Stimulated activated CD4-positive, alpha-beta T cell treated with anti-CD3 and anti-CD28 coated beads, Interleukin-12 subunit alpha, Interleukin-12 subunit beta, amount 100 ng/mL, for 48 hours (primary cell): ENCODE data around the gene SLC18A3.
A peak's percentile ranks its signal among the peaks of the same experiment; 100 is the strongest.

Experiments
- DNase-seq, 3 donors: peaks; one replicate each; pipeline ENCODE4 v3.0.0-alpha.2; 2020; ENCODE audit warnings: low read depth in 2 of 3, low spot score in 1 of 3

The SLC18A3 gene

GRCh38 chr10:49625411-49625810 is 15.3 kb downstream of the SLC18A3 start:
- DNase-seq = no peak

GRCh38 chr10:49627038-49627437 is 16.9 kb downstream of the SLC18A3 start:
- no peak for DNase-seq

GRCh38 chr10:49627644-49628247 is 17.6 kb downstream of the SLC18A3 start:
- DNase-seq = no peak

- no peak for DNase-seq
Observed at GRCh38 chr10:49628599-49628998, 18.5 kb downstream of the SLC18A3 start.

GRCh38 chr10:49629431-49629881 is 19.3 kb downstream of the SLC18A3 start:
- DNase-seq = no peak

- DNase-seq = no peak
Observed at GRCh38 chr10:49631975-49632374, 21.9 kb downstream of the SLC18A3 start.

GRCh38 chr10:49632406-49633317 is 22.6 kb downstream of the SLC18A3 start:
- DNase-seq = no peak

- no peak for DNase-seq
Observed at GRCh38 chr10:49633327-49634068, 23.4 kb downstream of the SLC18A3 start.

- DNase-seq = no peak
Observed at GRCh38 chr10:49634069-49634660, 24.1 kb downstream of the SLC18A3 start.

GRCh38 chr10:49642311-49642710 is 32.2 kb downstream of the SLC18A3 start:
- DNase-seq = no peak

GRCh38 chr10:49643241-49644034 is 33.3 kb downstream of the SLC18A3 start:
- DNase-seq = no peak

- no peak for DNase-seq
Observed at GRCh38 chr10:49644035-49644646, 34.0 kb downstream of the SLC18A3 start.

GRCh38 chr10:49645417-49645816 is 35.3 kb downstream of the SLC18A3 start:
- DNase-seq = no peak

GRCh38 chr10:49645871-49646870 is 36.1 kb downstream of the SLC18A3 start:
- DNase-seq = no peak

GRCh38 chr10:49647554-49647953 is 37.4 kb downstream of the SLC18A3 start:
- DNase-seq = no peak

- no peak for DNase-seq
Observed at GRCh38 chr10:49647985-49648795, 38.1 kb downstream of the SLC18A3 start.

- DNase-seq = peak in 1 of 3 donors; percentile 3
Observed at GRCh38 chr10:49649294-49649693, 39.2 kb downstream of the SLC18A3 start.
